SKM-1 treated with dmso at 0.1 percent for 144 hours (cell line): ENCODE data around the gene RASSF7.

Experiments used
- DNase-seq: peaks from one replicate; lab custom pipeline; 2025; ENCODE audit not compliant: unreplicated experiment; lab: John Stamatoyannopoulos, UW

Gene RASSF7

DNA sequence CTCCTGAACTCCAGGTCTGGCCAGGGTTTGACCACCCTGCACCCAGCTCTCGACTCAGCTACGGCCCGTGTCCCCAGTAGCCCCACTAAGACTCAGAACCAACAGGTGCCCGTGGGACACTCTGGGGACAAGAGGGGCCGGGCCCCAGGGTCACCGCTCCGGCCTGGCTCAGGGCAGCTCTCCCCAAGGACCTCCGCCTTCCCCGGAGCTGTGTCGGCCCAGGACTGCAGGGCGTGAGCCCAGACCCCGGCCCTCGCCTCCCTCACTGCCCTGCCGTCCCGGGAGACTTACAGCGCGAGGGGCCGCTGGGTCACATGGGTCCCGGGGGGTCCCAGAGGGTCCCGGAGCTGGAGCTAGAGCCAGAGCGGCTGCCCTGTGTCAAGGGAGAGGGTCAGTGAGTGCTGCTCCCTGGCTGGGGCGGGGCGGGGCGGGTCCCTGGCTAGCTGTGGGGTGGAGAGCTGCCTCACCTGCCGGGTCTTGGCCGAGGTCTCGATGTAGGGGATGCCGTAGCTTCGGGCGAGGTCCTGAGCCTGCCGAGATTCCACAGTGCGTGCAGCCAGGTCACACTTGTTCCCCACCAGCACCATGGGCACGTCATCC is 27.7 kb upstream of the RASSF7 start:
- DNase-seq = no peak

- no peak for DNase-seq
Observed at GRCh38 chr11:533586-534395, 27.0 kb upstream of the RASSF7 start.

DNA sequence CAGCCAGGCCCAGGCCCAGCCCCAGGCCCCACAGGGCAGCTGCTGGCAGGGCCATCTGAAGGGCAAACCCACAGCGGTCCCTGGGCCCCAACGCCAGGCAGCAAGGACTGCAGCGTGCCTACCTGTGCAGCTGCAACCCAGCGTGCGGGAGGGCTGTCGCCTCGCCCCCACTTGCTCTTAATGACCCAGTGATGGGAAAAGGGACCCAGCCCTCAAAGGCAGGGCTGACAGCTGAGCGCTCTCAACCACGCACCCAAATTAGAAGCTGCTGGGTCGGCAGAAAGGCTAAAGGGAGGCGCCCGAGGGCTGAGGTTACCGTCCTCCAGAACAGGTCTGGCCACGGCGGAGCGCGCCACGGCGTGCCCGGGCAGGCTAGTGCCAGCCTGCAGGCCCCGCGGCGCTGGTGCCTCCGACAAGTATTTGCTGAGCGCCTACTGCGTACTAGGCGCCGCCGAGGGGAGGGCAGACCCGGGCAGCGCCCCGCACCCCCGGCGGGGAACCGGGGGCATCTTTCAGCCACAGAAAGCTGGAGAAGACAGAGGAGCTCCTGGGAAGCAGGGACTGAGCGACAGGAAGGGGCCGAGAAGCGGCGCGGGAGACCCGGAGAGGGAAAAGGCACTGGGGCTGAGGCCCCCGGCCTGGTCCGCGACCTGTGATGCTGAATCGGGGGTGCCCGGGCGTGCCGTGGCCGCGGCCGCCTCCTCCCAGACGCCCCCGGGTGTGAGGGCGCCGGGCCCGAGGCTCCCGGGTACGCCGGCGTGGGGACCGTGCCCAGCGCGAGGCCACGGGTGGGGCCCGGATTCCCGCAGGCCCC is 26.2 kb upstream of the RASSF7 start:
- DNase-seq = no peak

- DNase-seq = no peak
Observed at GRCh38 chr11:535210-535518, 25.6 kb upstream of the RASSF7 start.

DNA sequence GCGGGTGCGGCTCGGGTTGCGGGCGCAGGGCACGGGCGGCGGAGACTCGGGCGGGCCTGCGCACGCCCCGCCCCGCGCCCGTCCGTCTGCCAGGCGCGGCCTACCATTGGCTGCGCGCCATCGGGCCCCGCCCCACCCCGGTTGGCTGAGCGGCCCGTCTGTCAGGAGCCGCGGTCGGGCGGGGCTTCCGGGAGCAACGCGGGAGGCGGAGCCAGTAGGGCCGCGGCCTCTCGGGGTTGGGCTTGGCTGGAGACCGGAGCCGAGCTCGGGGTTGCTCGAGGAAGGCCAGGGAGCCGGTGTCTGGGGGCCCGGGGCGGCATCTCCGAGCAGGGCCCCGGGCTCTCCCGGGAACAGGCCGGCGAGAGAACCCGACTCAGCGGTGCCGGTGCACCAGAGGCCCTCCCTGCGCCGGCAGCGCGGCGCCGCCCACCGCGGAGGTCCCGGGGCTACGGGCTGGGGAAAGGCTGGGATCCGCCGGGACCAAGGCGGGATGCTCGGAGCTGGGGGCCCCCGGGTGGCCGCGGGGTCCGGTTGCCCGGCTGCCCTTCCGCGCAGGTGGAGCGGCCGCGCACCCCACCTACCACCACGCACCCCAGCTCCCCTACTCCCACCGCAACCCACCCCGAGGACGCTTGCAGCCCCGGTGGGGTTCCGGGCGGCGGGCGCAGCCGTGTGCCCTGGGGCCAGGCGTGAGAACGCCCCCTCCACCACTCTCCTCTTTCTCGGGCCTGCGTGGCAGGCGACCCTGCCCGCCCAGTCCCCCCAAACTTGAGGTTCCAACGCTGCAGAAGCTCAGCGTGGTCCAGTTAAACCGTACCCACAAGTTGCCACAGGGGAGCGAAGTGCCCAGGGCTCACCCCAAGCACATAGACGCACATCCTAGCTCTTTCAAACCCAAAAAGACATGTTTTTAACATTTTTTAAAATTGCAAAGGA is 25.0 kb upstream of the RASSF7 start, which contains the start of gene HRAS:
HRAS (minus strand) TSS at position 58 of the 936 bp plus-strand sequence.
- DNase-seq = peak; percentile 89

GRCh38 chr11:536841-537621 is 23.7 kb upstream of the RASSF7 start, which contains the start of gene LRRC56:
Gene LRRC56 (plus strand): TSS chr11:537527. CDS start chr11:540685, 3,158 bp downstream.
- peak; percentile 74 for DNase-seq

GRCh38 chr11:537622-538430 is 22.9 kb upstream of the RASSF7 start:
- DNase-seq = no peak

DNA sequence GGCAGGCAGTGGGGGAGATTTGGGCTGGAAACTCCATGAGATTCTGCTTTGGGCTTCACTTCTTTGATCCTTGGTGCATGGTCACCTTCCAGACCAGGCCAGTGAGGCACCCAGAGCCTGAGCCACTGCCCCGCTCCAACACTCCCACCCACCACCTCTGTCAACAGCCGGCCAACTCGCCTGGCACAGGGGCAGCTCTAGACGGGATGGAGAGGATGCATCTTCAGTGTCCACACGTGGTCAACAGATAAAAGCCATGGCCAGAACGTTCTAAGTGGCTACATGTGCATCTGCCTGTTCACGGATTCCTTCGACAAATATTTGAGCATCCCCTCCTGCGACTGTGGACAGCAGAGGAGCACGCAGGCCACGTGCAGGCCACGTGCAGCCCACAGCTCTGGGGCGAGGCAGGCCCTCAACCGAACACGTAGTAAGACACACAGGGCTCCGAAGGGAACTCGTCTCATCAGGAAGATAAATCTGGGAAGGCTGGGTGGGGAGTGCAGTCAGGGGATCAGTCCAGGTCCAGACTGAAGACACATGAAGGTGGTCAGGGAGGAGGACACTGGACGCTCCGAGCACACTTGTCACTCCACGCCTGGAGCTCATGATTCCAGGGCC is 22.2 kb upstream of the RASSF7 start:
- no peak for DNase-seq

- no peak for DNase-seq
Observed at GRCh38 chr11:539971-540481, 20.7 kb upstream of the RASSF7 start.

DNA sequence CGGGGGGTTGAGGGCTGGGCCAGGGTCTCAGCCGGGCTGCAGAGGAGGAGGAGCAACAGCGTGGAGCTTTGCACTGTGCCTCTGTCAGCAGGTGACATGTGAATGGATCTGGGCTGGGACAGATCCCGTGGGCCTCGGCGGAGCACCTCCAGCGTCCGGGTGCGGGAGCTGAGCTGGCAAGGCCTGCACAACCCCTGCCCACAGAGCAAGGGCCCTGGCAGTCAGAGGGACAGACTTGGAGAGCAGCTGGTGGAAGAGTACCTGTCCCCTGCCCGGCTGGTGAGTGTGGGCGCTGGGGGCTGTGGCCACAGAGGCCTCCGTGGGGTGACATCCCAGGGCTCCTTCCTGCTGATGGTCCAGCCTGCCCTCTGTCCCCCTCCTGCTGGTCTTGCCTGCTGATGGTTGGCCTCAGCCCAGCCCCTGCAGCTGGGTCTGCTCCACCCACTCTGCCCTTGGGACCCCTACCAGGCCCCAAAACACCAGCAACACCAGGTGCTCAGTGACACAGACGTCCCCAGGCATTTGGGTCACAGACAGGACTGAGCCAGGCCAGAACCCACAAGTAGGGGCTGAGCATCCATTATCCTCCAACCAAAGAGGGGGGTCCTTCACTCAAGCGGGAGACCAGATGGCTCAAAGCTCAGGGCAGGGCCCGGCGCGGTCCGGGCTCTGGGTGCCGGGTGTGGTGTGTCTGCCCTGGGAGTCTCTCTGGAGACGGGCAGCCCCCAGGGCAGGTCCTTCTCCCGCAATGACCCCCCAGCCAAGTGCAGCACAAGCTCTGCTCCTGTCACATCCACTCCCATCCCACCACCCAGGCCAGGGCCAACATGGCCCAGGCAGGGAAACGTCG is 20.0 kb upstream of the RASSF7 start:
- DNase-seq = no peak

GRCh38 chr11:541433-541885 is 19.3 kb upstream of the RASSF7 start:
- no peak for DNase-seq

DNA sequence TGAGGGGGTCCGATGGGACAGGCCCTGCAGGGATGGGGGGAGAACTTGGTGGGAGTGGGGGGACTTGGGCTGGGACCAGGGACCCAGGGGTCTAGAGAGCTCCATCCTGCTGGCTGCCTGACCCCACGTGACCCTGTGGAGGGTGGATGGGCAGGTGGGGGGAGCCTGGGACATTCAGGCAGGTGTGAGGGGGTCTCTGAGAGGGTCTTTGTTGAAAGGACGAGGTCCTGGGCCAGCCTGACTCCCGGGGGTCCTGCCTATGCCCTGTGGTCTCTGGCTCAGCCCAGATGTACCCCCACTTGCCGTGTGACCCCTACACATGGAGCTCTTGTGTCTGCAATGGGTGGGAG is 16.0 kb upstream of the RASSF7 start:
- no peak for DNase-seq

DNA sequence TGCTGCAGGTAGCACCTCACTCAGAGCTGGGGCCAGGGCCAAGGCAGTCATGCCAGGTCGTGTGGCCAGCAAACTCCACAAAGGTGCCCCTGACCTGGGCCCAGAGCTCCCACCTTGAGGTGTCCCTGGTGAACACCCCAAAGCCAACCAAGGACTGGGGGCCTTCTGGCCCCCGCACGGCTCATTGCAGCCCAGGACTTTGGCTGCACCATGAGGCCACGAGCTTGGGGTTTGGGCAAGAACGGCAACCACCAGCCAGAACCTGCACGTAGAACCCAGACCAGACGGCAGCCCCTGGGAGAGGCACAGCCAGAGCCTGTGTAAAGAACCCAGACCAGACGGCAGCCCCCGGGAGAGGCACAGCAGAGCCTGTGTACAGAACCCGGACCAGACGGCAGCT is 15.6 kb upstream of the RASSF7 start:
- DNase-seq = no peak

- DNase-seq = no peak
Observed at GRCh38 chr11:548700-549603, 11.8 kb upstream of the RASSF7 start.

GRCh38 chr11:550021-550745 is 10.6 kb upstream of the RASSF7 start:
- no peak for DNase-seq

- DNase-seq = no peak
Observed at GRCh38 chr11:550746-551085, 10.1 kb upstream of the RASSF7 start.
